Adrenal gland (tissue), 12 donors: ENCODE data around the gene CDK6. TPM values are rescaled to one million over a fixed set of nuclear protein-coding genes. Genes with fewer than 3 reads are reported as not detected.

Source experiments
- DNase-seq, 7 donors: peaks; one replicate each; pipeline ENCODE4 v3.0.0-alpha.2; 2019 to 2020
- H3K27ac ChIP-seq, 5 donors: fragments of 200-600 bp; sonication (generic) in 4 of 5; 1 replicate in 3 of 5; 2 replicates in 2 of 5; pipeline versions ENCODE4 v1.5.1 to v1.8.0; 2016 to 2020; ENCODE audit warnings: mild to moderate bottlenecking in 1 of 5
- H3K27me3 ChIP-seq: fragments of 200-600 bp; 2 replicates; pipeline ENCODE4 v1.8.0; 2021
- H3K36me3 ChIP-seq, 2 donors: fragments of 200-600 bp; replicated peaks in 1 of 2; 1 replicate in 1 of 2; 2 replicates in 1 of 2; pipeline versions ENCODE4 v1.5.1 to v1.8.0; 2018 to 2022
- H3K4me1 ChIP-seq, 2 donors: fragments of 200-600 bp; replicated peaks in 1 of 2; 1 replicate in 1 of 2; 2 replicates in 1 of 2; pipeline versions ENCODE4 v1.5.1 to v1.8.0; 2018 to 2021
- H3K4me3 ChIP-seq, 4 donors: fragments of 200-600 bp; sonication (generic) in 3 of 4; one replicate each; pipeline ENCODE4 v1.5.1; 2016 to 2018
- H3K9me3 ChIP-seq, 3 donors: fragments of 200-600 bp; sonication (generic) in 1 of 3; replicated peaks in 1 of 3; 1 replicate in 2 of 3; 2 replicates in 1 of 3; pipeline versions ENCODE4 v1.5.1 to v1.8.0; 2016 to 2021
- CTCF ChIP-seq, 6 experiments: fragments of 450-650 bp in 4 of 6; fragments of 200-600 bp in 2 of 6; sonication (generic) in 1 of 6; IDR thresholded peaks; 1 replicate in 5 of 6; 2 replicates in 1 of 6; pipeline versions ENCODE4 v1.5.1 to v1.8.0; 2016 to 2021; ENCODE audit warnings: antibody characterized with exemption in 6 of 6, mild to moderate bottlenecking in 2 of 6, moderate library complexity in 1 of 6
- POLR2A ChIP-seq, 2 donors: fragments of 450-650 bp; IDR thresholded peaks; one replicate each; pipeline ENCODE4 v1.6.1; 2017; ENCODE audit warnings: antibody characterized with exemption in 2 of 2, mild to moderate bottlenecking in 2 of 2, moderate library complexity in 1 of 2
- WGBS, 4 donors: extraction: QIAGEN DNeasy Blood & Tissue Kit in 2 of 4; methylation state at CpG; one replicate each; pipeline versions ENCODE4 v1.1.5 to v1.1.7; 2013 to 2017; 5-methylcytosine and 5-hydroxymethylcytosine counted together
- intact Hi-C, 2 donors: fragments of 100-400 bp; cut with DNase I; formaldehyde crosslinking; loops; one replicate each; pipeline versions ENCODE4 v1.14.1 to v1.15.0; 2022 to 2023
- polyA plus RNA-seq, 3 donors: library from polyadenylated mRNA; stranded (reverse); fragments of 200-250 nt in 2 of 3; fragments of 350-450 nt in 1 of 3; fragmentation: Illumina TruSeq in 1 of 3; extraction: RNeasy Lipid Tissue Mini Kit (QIAGEN cat#74804) in 1 of 3; gene quantifications; one replicate each; pipeline ENCODE4 v1.2.3, GENCODE V29; 2013 to 2014
- total RNA-seq, 9 donors: library from RNA; depleted of rRNA in 4 of 9; stranded (reverse); fragments of >200 nt in 4 of 9; fragments of 120-200 nt in 1 of 9; fragmentation: NEBNext Ultra II Directional in 1 of 9; extraction: Animal tissue kit (Norgen Biotek cat#: 25700) in 1 of 9; gene quantifications; one replicate each; pipeline versions ENCODE4 v1.1.0 to v1.2.4, GENCODE V29; 2013 to 2023
- donor health status: healthy with polysubstance abuse.
- donor health status: Bipolar disorder and iron deficiency.
- donor health status: DM: yes; HTN: yes; CAD: no.
- donor health status: DM: no; HTN: no; CAD: no.
- donor health status: DM: no; HTN: no; CAD: no.
- donor health status: DM: yes; HTN: yes; CAD: no.

CDK6 gene
- total and polyA plus RNA-seq, 12 donors = 2.5 to 151 (median 33.4) TPM

DNA sequence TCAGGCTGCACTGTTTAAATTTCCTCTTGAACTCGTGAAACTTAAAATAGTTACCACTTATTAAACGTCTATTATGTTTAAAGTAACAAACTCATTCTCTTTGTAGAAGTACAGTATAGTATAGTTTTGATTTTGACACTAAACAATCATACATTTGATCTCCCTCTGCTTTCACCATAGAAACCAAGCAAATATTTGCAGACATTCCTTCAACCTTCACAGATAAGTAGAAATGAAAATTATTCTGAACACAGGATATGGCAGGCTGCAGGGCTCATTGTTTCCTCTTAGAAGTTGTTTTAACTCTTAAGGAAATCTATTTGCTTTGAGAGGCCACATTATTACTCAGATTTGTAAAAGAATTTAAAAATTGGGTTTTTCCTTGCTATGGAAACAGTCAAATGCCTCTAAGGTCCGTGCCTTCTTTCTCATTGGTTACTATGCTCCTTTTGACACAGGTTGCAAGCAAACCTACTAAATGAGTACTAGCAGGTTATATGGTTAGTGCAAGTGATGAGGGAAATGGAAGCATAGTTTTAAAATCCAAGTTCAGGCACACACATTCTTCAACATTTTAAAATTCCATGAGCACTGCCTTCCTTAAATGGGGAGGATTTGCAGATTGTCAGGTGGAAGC, 153.4 kb downstream of the CDK6 start:
- TF ChIP-seq CTCF (IDR thresholded peaks at IDR 0.05) = no peak
- TF ChIP-seq POLR2A (IDR thresholded peaks at IDR 0.05) = no peak
- Histone ChIP-seq H3K4me1 (peaks cover 11 to 22% of the 10 kb centered on the region in 2 donors), H3K27me3 (no peaks in the 10 kb centered on the region), H3K4me3 (no peak overlapping the region), H3K9me3 (no peaks in the 10 kb centered on the region), H3K27ac (peak overlapping the region in 1 of 5 donors; percentile 0), H3K36me3 (no peaks in the 10 kb centered on the region)
- WGBS, 4 donors = 53 to 59% (median 56%) methylated on average over 3 of the region's 3 CpGs
- no peak for DNase-seq
- intact Hi-C loops = loop anchor here in 1 of 2 donors (10.0 kb wide), 1 partner anchor 48 kb away; no protein-coding TSS in a partner anchor

DNA sequence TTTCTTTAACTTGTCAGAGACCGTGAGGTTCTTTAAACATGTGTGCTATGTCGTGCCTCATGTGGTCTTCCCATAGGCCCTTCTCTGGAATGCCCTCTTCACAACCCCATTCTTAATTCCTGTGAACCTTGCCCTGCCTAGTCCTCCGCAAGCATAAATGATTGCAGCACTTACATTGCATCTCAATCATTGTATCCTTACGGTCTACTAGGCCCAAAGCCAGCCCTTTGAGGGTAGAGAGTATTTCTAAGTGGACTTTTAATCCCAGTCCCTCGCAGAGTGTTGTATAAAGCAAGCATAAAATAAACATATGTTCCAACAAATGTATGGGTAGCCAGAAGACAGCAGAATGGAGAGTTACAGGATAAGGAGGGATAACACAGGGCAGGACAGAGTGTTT, 154.0 kb downstream of the CDK6 start:
- Histone ChIP-seq H3K9me3 (no peaks in the 10 kb centered on the region), H3K4me1 (peaks cover 17 to 22% of the 10 kb centered on the region in 2 donors), H3K27me3 (no peaks in the 10 kb centered on the region), H3K36me3 (no peaks in the 10 kb centered on the region), H3K4me3 (no peak overlapping the region), H3K27ac (peak overlapping the region in 1 of 5 donors; percentile 0)
- TF ChIP-seq CTCF (IDR thresholded peaks at IDR 0.05) (no peak), POLR2A (IDR thresholded peaks at IDR 0.05) (no peak)
- 83 to 94% (median 87%) methylated on average over 5 of the region's 5 CpGs for WGBS, 4 donors
- DNase-seq = no peak
- intact Hi-C loops = loop anchor here in 1 of 2 donors (10.0 kb wide), 1 partner anchor 48 kb away; no protein-coding TSS in a partner anchor

DNA sequence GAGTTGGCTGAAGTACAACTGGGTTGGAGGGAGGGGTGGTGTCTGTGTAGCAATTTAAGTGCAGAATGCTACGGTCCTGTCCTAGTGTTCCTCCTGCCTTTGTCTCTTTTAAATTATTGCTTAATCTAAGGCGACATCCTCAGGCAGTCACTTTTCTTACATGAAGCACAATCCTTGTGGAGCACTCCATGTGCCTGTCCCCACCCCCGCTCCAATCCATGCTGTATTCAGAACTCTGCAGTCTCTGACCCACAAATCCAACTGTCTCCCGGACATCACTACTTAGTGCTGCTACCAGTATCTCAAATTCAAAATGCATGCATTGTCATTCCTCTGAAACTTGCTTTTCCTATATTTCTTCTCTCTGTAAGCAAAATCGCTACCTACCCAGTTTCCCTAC, 154.7 kb downstream of the CDK6 start:
- Histone ChIP-seq H3K4me3 (no peak overlapping the region), H3K36me3 (no peaks in the 10 kb centered on the region), H3K4me1 (peaks cover 17 to 22% of the 10 kb centered on the region in 2 donors), H3K27me3 (no peaks in the 10 kb centered on the region), H3K9me3 (no peaks in the 10 kb centered on the region), H3K27ac (peak overlapping the region in 1 of 5 donors; percentile 15)
- 72 to 77% (median 75%) methylated on average over 5 of the region's 5 CpGs for WGBS, 4 donors
- TF ChIP-seq CTCF (IDR thresholded peaks at IDR 0.05) = no peak
- TF ChIP-seq POLR2A (IDR thresholded peaks at IDR 0.05) = no peak
- intact Hi-C loops = loop anchor here in 1 of 2 donors (10.0 kb wide), 1 partner anchor 47 kb away; no protein-coding TSS in a partner anchor
- peak in 1 of 7 donors; percentile 20 for DNase-seq

GRCh38 chr7:92680442-92680841, 155.9 kb downstream of the CDK6 start:
- no peaks in the 10 kb centered on the region for H3K9me3 ChIP-seq
- TF ChIP-seq CTCF (IDR thresholded peaks at IDR 0.05) = no peak
- no peak for TF ChIP-seq POLR2A (IDR thresholded peaks at IDR 0.05)
- WGBS, 4 donors = 96 to 100% (median 100%) methylated on average over 1 of the region's 1 CpG
- H3K4me1 ChIP-seq = peaks cover 17 to 22% of the 10 kb centered on the region in 2 donors
- H3K27me3 ChIP-seq = no peaks in the 10 kb centered on the region
- no peaks in the 10 kb centered on the region for H3K36me3 ChIP-seq
- intact Hi-C loops = loop anchor here in 1 of 2 donors (10.0 kb wide), 1 partner anchor 46 kb away; no protein-coding TSS in a partner anchor
- no peak overlapping the region for H3K27ac ChIP-seq
- DNase-seq = no peak
- no peak overlapping the region for H3K4me3 ChIP-seq
